GM19193 (cell line): ENCODE data around the gene RNFT2.

ENCODE experiments used
- POLR2A ChIP-seq: IDR thresholded peaks from 4 replicates; pipeline ENCODE4 v1.6.1; 2011; ENCODE audit not compliant: insufficient read depth, insufficient read length; ENCODE audit errors: extremely low read depth

Gene RNFT2

GRCh38 chr12:116766285-116766684 lies 28.2 kb downstream of the RNFT2 start:
- no peak for TF ChIP-seq POLR2A

GRCh38 chr12:116766746-116767145 lies 28.6 kb downstream of the RNFT2 start:
- no peak for TF ChIP-seq POLR2A

GRCh38 chr12:116771651-116772050 lies 33.5 kb downstream of the RNFT2 start:
- no peak for TF ChIP-seq POLR2A

GRCh38 chr12:116773276-116773731 lies 35.2 kb downstream of the RNFT2 start:
- TF ChIP-seq POLR2A, result no peak

GRCh38 chr12:116774020-116774419 lies 35.9 kb downstream of the RNFT2 start:
- no peak for TF ChIP-seq POLR2A

- TF ChIP-seq POLR2A, result no peak
Measured at GRCh38 chr12:116777245-116777644, 39.1 kb downstream of the RNFT2 start.

GRCh38 chr12:116779597-116779996 lies 41.5 kb downstream of the RNFT2 start:
- TF ChIP-seq POLR2A, result no peak

- TF ChIP-seq POLR2A, result no peak
Measured at GRCh38 chr12:116780942-116781341, 42.8 kb downstream of the RNFT2 start.

GRCh38 chr12:116783525-116784237 lies 45.6 kb downstream of the RNFT2 start:
- TF ChIP-seq POLR2A, result no peak

GRCh38 chr12:116784238-116784612 lies 46.1 kb downstream of the RNFT2 start:
- TF ChIP-seq POLR2A, result no peak

- TF ChIP-seq POLR2A, result no peak
Measured at GRCh38 chr12:116790066-116790465, 52.0 kb downstream of the RNFT2 start.

- TF ChIP-seq POLR2A, result no peak
Measured at GRCh38 chr12:116792403-116792802, 54.3 kb downstream of the RNFT2 start.

GRCh38 chr12:116794725-116795124 lies 56.6 kb downstream of the RNFT2 start:
- TF ChIP-seq POLR2A, result no peak

- TF ChIP-seq POLR2A, result no peak
Measured at GRCh38 chr12:116797885-116798284, 59.8 kb downstream of the RNFT2 start.

GRCh38 chr12:116798719-116799118 lies 60.6 kb downstream of the RNFT2 start:
- TF ChIP-seq POLR2A, result no peak

- TF ChIP-seq POLR2A, result no peak
Measured at GRCh38 chr12:116799955-116800354, 61.8 kb downstream of the RNFT2 start.

GRCh38 chr12:116800918-116801317 lies 62.8 kb downstream of the RNFT2 start:
- no peak for TF ChIP-seq POLR2A
